Measurements from ENCODE around the gene SIRPG. TPM values are rescaled to one million over a fixed set of nuclear protein-coding genes. Genes with fewer than 3 reads are reported as not detected.

The SIRPG gene
- total RNA-seq, 1 donor from 2014 or later: not detected

GRCh38 chr20:1684872-1685271 lies 27.3 kb upstream of the SIRPG start:
- H3K27ac Mint-ChIP-seq (ENCODE audit: unreplicated experiment): no peak overlapping the region
- no peak overlapping the region for H3K4me3 Mint-ChIP-seq (ENCODE audit: unreplicated experiment)
- no peak for DNase-seq (ENCODE audit: extremely low spot score, unreplicated experiment)
- H3K9me3 Mint-ChIP-seq (ENCODE audit: unreplicated experiment): peaks cover 10% of the 10 kb centered on the region
- H3K4me1 Mint-ChIP-seq (ENCODE audit: unreplicated experiment): no peaks in the 10 kb centered on the region
- H3K36me3 Mint-ChIP-seq (ENCODE audit: unreplicated experiment): no peaks in the 10 kb centered on the region
- TF ChIP-seq, protein P1, sequence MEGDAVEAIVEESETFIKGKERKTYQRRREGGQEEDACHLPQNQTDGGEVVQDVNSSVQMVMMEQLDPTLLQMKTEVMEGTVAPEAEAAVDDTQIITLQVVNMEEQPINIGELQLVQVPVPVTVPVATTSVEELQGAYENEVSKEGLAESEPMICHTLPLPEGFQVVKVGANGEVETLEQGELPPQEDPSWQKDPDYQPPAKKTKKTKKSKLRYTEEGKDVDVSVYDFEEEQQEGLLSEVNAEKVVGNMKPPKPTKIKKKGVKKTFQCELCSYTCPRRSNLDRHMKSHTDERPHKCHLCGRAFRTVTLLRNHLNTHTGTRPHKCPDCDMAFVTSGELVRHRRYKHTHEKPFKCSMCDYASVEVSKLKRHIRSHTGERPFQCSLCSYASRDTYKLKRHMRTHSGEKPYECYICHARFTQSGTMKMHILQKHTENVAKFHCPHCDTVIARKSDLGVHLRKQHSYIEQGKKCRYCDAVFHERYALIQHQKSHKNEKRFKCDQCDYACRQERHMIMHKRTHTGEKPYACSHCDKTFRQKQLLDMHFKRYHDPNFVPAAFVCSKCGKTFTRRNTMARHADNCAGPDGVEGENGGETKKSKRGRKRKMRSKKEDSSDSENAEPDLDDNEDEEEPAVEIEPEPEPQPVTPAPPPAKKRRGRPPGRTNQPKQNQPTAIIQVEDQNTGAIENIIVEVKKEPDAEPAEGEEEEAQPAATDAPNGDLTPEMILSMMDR (IDR thresholded peaks at IDR 0.05): no peak
- peaks cover 22% of the 10 kb centered on the region for H3K27me3 Mint-ChIP-seq (ENCODE audit: unreplicated experiment)

- Mint-ChIP-seq H3K4me3 (ENCODE audit: unreplicated experiment) (no peak overlapping the region), H3K9me3 (ENCODE audit: unreplicated experiment) (no peaks in the 10 kb centered on the region), H3K27ac (ENCODE audit: unreplicated experiment) (no peak overlapping the region), H3K27me3 (ENCODE audit: unreplicated experiment) (peaks cover 13% of the 10 kb centered on the region), H3K36me3 (ENCODE audit: unreplicated experiment) (no peaks in the 10 kb centered on the region), H3K4me1 (ENCODE audit: unreplicated experiment) (no peaks in the 10 kb centered on the region)
- TF ChIP-seq, protein P1 (IDR thresholded peaks at IDR 0.05): no peak
- DNase-seq (ENCODE audit: extremely low spot score, unreplicated experiment): no peak
Measured at GRCh38 chr20:1676650-1677049, 19.1 kb upstream of the SIRPG start.

DNA sequence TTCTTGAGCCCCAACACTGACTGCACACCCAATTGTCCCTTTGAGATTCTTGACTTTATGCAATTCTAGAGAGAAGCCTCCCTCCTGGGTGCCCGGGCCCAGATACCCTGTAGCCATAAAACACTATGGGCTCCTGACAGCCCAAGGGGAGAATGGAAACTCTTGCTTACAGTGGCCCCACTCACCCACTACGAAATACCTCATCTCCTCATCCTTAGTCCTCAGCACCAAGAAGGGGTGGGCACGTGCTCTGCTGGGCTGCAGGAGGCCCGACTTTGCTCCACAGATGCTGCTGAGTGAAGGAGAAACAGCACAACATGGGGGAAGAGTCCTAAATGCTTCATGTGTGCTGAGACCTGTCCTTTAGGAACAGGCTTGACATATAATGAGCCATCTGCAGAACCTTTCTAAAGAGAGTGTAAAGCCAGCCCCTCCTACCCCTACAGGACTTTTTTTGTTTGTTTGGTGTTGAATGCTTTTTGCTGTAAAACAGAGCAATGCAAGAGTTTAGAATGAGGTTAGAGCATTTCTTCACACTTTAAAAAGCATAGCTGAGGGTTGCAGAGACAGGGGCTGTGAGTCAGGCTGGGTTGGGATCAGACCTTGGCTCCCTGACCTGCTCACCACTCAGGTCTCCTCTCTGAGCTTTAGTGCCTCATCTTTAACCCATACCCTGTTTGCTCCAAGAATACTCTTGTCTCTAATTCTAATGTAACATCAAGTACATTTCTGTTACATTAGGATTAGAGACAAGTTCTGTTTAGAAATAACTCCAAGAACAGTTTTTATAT lies 17.6 kb upstream of the SIRPG start:
- Mint-ChIP-seq H3K27ac (ENCODE audit: unreplicated experiment) (no peak overlapping the region), H3K4me1 (ENCODE audit: unreplicated experiment) (no peaks in the 10 kb centered on the region), H3K27me3 (ENCODE audit: unreplicated experiment) (peaks cover 13% of the 10 kb centered on the region), H3K36me3 (ENCODE audit: unreplicated experiment) (no peaks in the 10 kb centered on the region), H3K4me3 (ENCODE audit: unreplicated experiment) (no peak overlapping the region), H3K9me3 (ENCODE audit: unreplicated experiment) (no peaks in the 10 kb centered on the region)
- TF ChIP-seq, protein P1 (IDR thresholded peaks at IDR 0.05): no peak
- DNase-seq (ENCODE audit: extremely low spot score, unreplicated experiment): no peak

DNA sequence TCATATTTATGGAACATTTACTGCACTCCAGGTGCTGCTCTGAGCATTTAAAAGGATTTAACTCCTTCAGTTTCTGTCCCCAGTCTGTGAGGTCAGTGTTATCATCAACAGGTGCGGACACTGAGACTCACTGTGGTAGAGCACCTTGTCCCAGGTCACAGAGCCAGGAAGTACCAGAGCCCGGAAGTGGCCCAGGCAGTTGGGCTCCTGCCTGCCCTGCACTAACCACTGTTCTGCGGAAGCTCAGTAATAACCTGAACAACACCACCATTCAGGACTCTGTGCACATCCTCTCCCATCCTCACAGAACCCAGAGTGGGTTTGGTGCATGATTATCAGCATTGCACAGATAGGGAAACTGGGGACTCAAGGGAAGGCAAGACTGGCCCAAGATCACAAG lies 16.8 kb upstream of the SIRPG start:
- no peaks in the 10 kb centered on the region for H3K9me3 Mint-ChIP-seq (ENCODE audit: unreplicated experiment)

DNA sequence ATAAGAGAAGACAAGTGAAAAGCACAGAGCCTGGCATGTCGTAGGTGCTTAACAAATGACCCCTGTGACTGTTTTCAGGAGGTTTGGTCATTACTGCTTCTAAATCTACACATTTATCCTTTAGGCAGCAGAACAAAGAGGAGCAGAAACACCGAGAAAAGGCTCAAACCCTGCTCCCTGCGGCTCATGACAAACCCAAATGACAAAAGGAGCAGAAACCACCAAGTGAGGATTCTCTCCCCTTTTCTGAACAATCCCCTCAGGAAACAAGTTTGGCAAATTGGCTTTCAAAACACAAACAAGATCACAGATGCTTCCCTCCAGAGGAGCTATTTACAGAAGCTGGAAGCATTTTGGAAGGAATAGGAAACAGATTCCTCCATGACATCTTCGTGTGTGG lies 15.8 kb upstream of the SIRPG start:
- DNase-seq (ENCODE audit: extremely low spot score, unreplicated experiment): no peak
- no peak overlapping the region for H3K27ac Mint-ChIP-seq (ENCODE audit: unreplicated experiment)
- peaks cover 16% of the 10 kb centered on the region for H3K4me1 Mint-ChIP-seq (ENCODE audit: unreplicated experiment)
- no peaks in the 10 kb centered on the region for H3K36me3 Mint-ChIP-seq (ENCODE audit: unreplicated experiment)
- TF ChIP-seq, protein P1 (IDR thresholded peaks at IDR 0.05): no peak
- no peaks in the 10 kb centered on the region for H3K9me3 Mint-ChIP-seq (ENCODE audit: unreplicated experiment)
- peaks cover 5% of the 10 kb centered on the region for H3K27me3 Mint-ChIP-seq (ENCODE audit: unreplicated experiment)
- H3K4me3 Mint-ChIP-seq (ENCODE audit: unreplicated experiment): no peak overlapping the region

More for the DNA sequence above, 16.8 kb upstream of the SIRPG start:
- peaks cover 11% of the 10 kb centered on the region for H3K27me3 Mint-ChIP-seq (ENCODE audit: unreplicated experiment)
- no peak overlapping the region for H3K4me3 Mint-ChIP-seq (ENCODE audit: unreplicated experiment)
- peaks cover 8% of the 10 kb centered on the region for H3K4me1 Mint-ChIP-seq (ENCODE audit: unreplicated experiment)
- DNase-seq (ENCODE audit: extremely low spot score, unreplicated experiment): no peak
- TF ChIP-seq, protein P1 (IDR thresholded peaks at IDR 0.05): no peak
- H3K36me3 Mint-ChIP-seq (ENCODE audit: unreplicated experiment): no peaks in the 10 kb centered on the region
- H3K27ac Mint-ChIP-seq (ENCODE audit: unreplicated experiment): no peak overlapping the region

Data from osteocyte (in vitro differentiated cells).